T47D (cell line): ENCODE measurements around the gene TEX13D.

Experiments used
- DNase-seq, 2 experiments: peaks; one replicate each; pipeline versions ENCODE4 v3.0.0 to v3.0.0-alpha.2; 2011 to 2012; ENCODE audit warnings: low read depth in 1 of 2, low spot score in 1 of 2
- JUND ChIP-seq: IDR thresholded peaks from 2 replicates; pipeline ENCODE4 v1.6.1; 2012; ENCODE audit warnings: low read depth
- in situ Hi-C: cut with HindIII; loops from 2 replicates; pipeline ENCODE4 v1.10.0; 2016; ENCODE audit warnings: low sequenced_read_pairs, low pct_unique_long_range_greater_than_20kb

Gene TEX13D

DNA sequence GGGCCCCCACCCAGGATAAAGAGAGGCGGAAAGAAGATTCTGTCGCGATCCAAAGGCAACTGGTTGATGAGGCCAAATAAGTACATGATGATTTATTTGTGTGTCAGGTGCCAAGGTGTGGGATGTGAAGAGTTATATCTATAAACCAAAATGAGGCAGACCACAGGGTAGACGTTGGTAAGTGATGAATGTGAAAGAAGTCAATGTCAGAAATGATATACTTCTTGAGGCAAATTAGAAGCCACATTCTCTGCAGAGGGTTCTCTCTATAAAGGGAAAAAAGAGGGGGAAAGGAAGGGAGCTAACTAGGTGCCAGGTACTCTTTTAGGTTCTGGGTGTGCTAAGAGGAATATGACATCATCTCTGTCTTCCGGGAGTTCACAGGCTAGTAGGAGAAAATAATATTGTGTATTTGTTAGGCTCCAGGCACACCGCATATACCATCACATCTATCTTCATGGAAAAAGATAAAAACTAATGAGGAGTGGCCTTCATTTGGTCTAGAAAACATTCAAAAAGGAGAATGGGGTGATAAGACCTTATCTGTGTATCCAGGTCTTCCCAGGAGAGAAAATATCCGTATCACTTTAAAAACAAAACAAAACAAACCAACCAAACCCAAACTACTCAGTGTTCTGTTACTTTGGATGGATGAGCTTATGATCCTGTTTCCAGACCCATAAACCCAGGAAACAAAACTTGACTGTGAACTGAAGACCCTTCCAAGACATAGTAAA, 9.1 kb downstream of the TEX13D start:
- DNase-seq, result no peak
- in situ Hi-C loops, result no loop called here
- no peak for TF ChIP-seq JUND

DNA sequence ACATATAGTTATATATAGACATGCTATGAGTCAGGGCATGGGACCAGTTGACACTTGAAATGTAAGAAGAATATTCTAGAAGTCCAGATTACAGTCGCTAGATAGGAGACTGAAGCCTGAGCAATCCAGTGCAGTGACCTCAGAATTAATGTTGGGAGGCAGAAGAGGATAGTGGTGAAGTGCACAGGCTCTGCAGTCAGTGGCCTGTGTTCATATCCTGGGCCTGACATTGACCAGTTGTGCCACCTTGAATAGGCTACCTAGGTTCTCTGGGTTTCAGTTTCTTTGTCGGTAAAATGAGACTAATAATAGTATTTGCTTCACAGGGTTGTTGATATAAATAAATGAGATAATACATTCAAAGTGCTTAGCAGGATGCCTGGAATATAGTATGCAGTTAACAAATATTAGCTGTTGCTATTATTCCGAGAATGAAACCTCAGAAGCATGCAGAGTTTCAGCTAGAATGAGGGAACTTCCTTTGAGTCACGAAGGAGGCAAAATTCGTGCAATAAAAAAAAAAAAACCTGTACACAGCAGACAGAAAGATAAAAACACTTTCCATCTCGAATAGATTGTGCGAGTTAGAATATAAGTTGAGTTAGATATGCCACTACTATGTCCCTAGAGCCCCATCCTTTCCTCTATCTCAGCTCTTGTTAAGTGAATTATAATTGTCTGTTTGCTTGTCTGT, 9.9 kb downstream of the TEX13D start:
- in situ Hi-C loops, result no loop called here
- DNase-seq, result no peak

DNA sequence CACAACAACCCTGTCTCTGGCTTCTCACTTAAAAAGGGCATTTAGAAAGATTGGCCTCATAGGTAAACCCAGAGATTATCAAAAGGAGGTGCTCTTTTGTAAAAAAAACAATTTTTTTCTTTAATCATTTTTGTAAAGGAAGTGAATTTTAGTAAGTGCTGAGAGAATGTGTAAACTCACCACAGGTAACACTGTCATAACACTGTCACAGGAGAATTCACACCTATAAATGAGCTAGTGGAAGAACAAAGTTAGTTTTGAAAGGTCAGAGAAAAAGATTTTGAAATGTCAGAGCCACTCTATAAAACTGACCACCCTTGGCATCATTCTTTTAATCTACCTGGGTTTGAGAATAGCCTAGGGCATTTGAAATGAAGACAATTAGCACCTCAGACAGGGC, 10.6 kb downstream of the TEX13D start:
- no peak for DNase-seq
- in situ Hi-C loops, result no loop called here

More for the DNA sequence above, 9.9 kb downstream of the TEX13D start:
- TF ChIP-seq JUND, result no peak

DNA sequence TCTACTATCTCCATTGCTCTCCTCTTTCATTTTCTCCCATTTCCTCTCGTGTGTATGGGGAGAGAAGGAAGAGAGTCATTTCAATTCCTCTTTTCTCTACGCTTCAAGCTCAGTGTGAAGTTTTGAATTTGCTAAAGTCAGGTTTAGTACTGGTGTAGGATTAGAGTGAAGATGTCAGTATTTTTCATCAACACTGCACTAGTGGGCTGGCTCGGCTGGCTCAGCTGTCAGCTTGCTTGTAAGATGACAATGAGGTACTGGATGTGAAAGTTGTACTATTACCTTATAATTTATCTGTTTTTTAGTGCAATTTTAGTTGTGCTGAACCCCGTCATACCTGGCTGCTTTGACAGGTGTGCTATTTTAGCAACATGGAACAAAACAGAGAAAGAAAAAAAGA, 11.8 kb downstream of the TEX13D start:
- TF ChIP-seq JUND, result no peak
- no peak for DNase-seq
- in situ Hi-C loops, result no loop called here

More for the DNA sequence above, 10.6 kb downstream of the TEX13D start:
- TF ChIP-seq JUND, result no peak

DNA sequence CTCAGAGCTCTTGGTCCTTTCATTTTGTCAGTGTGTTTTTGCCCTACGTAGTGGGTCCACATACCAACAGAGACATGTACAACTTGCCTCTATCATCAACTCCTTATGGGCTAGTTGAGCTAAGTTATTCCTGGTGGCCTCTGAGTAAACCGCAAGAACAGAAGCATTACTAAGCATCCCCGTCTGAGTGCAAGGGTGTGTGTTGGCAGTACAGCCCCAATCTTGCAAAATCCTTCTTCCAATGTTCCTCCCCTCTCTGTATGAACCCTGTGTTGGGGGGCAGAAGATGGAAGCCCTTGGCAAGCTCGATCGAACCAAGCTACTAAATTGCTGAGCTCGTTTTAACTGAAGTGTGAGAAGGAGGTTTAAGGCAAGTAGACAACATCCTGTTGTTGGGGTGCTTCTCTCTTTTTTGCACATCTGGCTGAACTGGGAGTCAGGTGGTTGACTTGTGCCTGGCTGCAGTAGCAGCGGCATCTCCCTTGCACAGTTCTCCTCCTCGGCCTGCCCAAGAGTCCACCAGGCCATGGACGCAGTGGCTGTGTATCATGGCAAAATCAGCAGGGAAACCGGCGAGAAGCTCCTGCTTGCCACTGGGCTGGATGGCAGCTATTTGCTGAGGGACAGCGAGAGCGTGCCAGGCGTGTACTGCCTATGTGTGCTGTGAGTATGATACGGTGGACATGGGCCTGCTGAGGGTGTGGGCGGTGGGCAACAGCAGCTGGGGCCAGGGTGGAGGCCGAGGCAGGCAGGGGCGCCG, 13.8 kb downstream of the TEX13D start, which contains the start of gene SH2D1A:
TSS of gene SH2D1A (plus strand) at position 447 of the 760 bp plus-strand sequence. CDS start at position 527, 80 bp downstream.
- no peak for TF ChIP-seq JUND
- in situ Hi-C loops, result no loop called here
- no peak for DNase-seq

DNA sequence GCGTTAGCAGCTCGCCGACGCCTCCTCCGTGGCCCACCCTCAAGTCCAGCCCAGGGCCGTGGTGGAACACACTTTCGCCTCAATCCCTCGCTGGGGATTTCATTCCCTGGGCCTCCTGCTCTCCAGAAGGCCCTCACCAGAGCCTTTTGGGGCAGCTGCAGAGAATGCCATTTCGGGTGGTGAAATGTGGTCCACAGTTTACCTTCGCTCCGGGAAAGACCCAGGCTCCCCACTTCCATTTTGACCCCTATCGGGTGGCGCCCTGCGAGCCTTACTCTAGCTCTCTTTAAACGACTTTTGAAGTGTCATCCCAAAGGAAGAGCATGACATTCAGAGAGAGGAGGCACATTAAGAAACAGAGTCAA, 14.4 kb downstream of the TEX13D start:
- in situ Hi-C loops, result no loop called here
- no peak for DNase-seq
- TF ChIP-seq JUND, result no peak

DNA sequence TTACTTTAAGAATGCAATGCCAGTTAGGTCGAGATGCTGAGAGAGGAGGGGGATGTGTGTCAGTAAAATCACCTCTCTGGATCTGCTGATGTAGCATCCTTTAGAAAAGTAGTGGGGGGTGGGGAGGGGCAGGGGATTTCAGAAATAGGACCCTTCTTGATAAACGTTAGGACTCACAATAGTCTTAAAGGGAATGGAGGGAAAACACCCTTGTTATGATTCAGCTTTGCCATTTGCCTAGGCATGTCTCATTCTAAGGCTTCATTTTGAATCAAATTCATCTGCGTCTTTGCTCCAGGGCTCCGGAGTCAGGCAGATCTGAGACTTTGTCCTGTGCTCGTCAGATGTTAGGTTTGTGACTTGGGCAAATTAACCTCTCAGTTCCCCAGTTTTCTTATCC, 14.8 kb downstream of the TEX13D start:
- TF ChIP-seq JUND, result no peak
- in situ Hi-C loops, result no loop called here
- DNase-seq, result no peak

DNA sequence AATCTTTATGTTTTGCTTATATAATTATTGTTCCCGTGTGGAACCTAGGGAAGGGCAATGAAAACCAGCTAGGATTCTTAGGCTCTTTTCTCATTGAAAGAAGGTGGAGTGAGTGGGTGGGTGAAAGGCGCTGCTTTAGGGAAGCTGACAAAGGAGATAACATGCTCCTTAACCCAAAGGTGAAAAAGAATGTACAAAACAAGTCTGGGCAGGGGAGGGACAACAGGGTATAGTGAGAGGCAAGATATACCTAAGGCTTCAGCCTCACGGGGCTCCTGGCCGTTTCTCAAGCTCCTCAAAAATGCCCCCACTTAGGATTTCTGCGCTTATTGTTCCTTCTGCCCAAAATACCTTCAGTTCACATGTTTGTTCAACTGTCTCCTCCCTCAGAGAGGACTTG, 15.7 kb downstream of the TEX13D start:
- DNase-seq, result no peak
- in situ Hi-C loops, result no loop called here
- TF ChIP-seq JUND, result no peak

DNA sequence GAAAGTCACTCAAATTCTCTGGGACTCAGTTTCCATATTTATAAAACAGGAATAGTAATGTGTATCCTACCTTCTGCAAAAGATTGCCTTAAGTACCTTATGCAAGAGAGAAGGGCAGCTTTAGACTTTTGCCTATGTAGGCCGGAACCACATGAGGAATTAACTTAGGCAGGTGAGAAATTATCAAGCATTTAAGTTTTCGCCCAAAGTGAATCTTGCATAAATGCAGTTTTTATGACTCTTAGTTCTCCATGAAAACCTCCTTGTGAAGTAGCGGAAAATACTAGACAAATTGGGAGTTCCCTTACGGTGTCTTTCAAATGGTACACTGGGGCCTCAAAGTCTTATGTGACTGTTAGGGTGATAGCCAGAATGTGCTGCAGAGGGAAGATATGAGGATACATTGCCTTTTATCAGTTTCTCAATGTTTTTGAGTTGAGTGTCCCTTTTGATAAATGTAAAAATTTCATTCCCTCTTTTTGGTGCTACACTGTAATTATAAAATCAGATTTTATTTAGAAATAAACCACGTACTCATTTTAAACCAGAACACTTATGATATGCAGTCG, 16.5 kb downstream of the TEX13D start:
- in situ Hi-C loops, result no loop called here
- no peak for DNase-seq
- no peak for TF ChIP-seq JUND

DNA sequence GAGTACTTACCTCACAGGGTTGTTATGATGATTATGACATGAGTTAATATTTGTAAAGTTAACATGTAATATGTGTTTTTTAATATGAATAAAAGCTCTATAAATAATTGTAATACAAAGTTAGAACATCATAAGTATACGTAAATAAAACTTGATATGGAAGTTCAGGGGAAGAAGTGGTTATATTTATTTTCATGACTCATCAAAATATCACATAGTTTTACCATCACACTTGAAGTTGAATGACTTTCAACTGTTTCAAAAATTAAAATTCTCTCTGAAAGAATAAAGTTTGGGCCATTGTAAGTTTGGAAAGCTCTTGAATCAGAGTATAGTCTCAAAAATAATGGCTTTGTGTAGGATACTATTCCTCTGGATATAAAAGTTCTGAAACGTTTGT, 22.2 kb downstream of the TEX13D start:
- in situ Hi-C loops, result no loop called here
- DNase-seq, result no peak

DNA sequence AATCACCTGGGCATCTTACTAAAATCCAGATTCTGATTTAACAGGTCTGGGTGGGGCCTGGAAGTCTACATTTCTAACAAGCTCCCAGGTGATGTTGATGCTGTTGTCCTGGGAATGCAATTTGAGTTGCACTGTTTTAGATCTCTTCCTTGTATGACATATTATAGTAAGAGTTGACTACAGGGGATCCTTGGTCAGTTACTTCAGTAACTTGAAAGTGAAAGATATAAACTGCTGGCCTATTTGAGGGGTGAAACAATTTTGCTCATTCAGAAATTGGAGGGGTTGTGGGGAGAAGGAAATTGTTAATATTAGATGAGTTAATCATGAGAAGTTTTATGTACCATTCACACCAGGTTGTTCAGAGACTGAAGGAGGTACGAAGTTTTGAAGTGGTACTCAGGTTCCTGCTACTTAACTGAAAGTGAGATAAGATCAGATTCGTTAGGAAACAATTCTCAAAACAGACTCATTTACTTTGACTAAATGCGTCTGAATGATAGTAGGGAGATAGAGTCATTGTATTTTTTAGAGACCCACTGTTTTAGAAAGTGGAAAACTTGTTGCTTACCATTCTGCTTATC, 26.4 kb downstream of the TEX13D start:
- in situ Hi-C loops, result no loop called here
- TF ChIP-seq JUND, result no peak
- no peak for DNase-seq

More for the DNA sequence above, 22.2 kb downstream of the TEX13D start:
- no peak for TF ChIP-seq JUND

DNA sequence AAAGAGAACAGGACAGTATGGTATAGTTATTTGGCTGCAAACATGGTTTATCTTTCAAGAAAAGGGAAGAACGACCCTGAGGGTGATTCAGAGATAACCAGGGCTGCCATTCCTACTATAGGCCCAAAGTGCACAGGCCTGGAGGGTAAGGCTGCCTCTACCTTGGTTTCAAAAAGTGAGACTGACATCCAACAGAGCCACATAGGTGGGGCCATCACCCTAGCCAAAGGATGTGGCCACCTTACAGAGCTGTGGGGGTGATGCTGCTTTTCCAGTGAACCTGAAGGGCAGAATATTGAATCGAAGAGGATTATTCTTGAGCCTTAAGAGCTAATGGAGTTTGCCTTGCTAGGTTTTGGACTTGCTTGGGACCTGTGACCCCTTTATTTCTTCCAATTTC, 29.6 kb downstream of the TEX13D start:
- in situ Hi-C loops, result no loop called here
- no peak for TF ChIP-seq JUND
- DNase-seq, result no peak
